A673 (cell line): Measurements from ENCODE around the gene DDT.
"Not testable (repeated sequence)": the region's sequence is repeated elsewhere in the genome, so short reads cannot be mapped to it uniquely, and the experiment has no call there.

Source experiments
- CTCF ChIP-seq: fragments of 300-800, 200-600 bp; sonication (generic); conservative IDR thresholded peaks from 2 replicates; pipeline ENCODE4 v1.5.1; 2017; ENCODE audit warnings: low read depth, mild to moderate bottlenecking, antibody characterized with exemption, low read length, moderate library complexity, mixed read lengths
- EZH2 ChIP-seq: fragments of 200-600 bp; sonication (generic); IDR thresholded peaks from 2 replicates; pipeline ENCODE4 v1.6.1; 2017; ENCODE audit warnings: borderline replicate concordance, low read depth, mild to moderate bottlenecking, mixed read lengths, antibody characterized with exemption, low read length; ENCODE audit not compliant: poor library complexity, severe bottlenecking

GRCh38 chr22:23966568-23966967, 7.7 kb downstream of the DDT start, which contains the start of gene DDTL:
- not testable (repeated sequence) for TF ChIP-seq CTCF, EZH2
